Glutamatergic neuron (in vitro differentiated cells): ENCODE results near the gene GSTA2. TPM values are rescaled to one million over a fixed set of nuclear protein-coding genes. Genes with fewer than 3 reads are reported as not detected.

Source experiments
- DNase-seq: peaks from one replicate; pipeline ENCODE4 v3.0.0; 2022
- H3K27ac Mint-ChIP-seq: one replicate; pipeline ENCODE4 v1.8.0; 2020; ENCODE audit warnings: mild to moderate bottlenecking, mixed read lengths, inconsistent platforms; ENCODE audit not compliant: unreplicated experiment
- H3K27me3 Mint-ChIP-seq: one replicate; pipeline ENCODE4 v1.8.0; 2020; ENCODE audit warnings: mild to moderate bottlenecking, moderate library complexity, mixed read lengths, inconsistent platforms; ENCODE audit not compliant: unreplicated experiment
- H3K36me3 Mint-ChIP-seq: one replicate; pipeline ENCODE4 v1.8.0; 2020; ENCODE audit warnings: mild to moderate bottlenecking, mixed read lengths, inconsistent platforms; ENCODE audit not compliant: unreplicated experiment
- H3K4me1 Mint-ChIP-seq: one replicate; pipeline ENCODE4 v1.8.0; 2020; ENCODE audit warnings: mild to moderate bottlenecking, low read depth, mixed read lengths, inconsistent platforms; ENCODE audit not compliant: unreplicated experiment
- H3K4me3 Mint-ChIP-seq: one replicate; pipeline ENCODE4 v1.8.0; 2020; ENCODE audit warnings: mild to moderate bottlenecking, mixed read lengths, inconsistent platforms; ENCODE audit not compliant: unreplicated experiment
- H3K9me3 Mint-ChIP-seq: one replicate; pipeline ENCODE4 v1.8.0; 2020; ENCODE audit warnings: mild to moderate bottlenecking, moderate library complexity, mixed read lengths, inconsistent platforms; ENCODE audit not compliant: unreplicated experiment
- CTCF ChIP-seq: fragments of 200-600 bp; sonication (generic); IDR thresholded peaks from one replicate; pipeline ENCODE4 v1.5.0; 2021; ENCODE audit not compliant: partially characterized antibody, unreplicated experiment
- total RNA-seq: library from RNA; stranded (reverse); fragmentation: NEBNext Ultra II Directional; extraction: Animal tissue kit (Norgen Biotek cat#: 25700); gene quantifications from one replicate; pipeline ENCODE4 v1.2.1, GENCODE V29; 2021; ENCODE audit not compliant: unreplicated experiment

GSTA2 gene
- total RNA-seq, 1 donor from 2014 or later, result not detected

DNA sequence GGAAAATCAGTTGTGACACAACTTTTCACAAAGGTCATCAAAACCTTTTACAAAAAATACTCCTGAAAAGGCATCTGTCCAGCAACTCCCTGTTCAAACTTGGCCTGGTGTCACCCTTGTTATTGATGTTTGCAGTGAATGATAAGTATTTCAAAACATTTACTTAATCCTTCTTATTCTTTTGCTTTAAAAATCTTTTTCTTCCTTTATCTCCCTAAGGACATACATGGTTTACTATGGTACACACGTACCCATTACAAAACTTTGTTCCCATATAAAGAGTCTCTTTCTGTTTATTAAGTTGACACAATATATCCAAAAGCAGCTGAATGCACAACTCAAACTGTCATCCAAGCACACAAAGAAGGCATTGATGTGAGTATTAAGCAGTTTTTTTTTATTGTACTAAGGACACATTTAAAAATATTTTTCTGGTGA lies 17.5 kb downstream of the GSTA2 start:
- Mint-ChIP-seq H3K27ac (no peak overlapping the region), H3K27me3 (no peaks in the 10 kb centered on the region)
- DNase-seq, result no peak

DNA sequence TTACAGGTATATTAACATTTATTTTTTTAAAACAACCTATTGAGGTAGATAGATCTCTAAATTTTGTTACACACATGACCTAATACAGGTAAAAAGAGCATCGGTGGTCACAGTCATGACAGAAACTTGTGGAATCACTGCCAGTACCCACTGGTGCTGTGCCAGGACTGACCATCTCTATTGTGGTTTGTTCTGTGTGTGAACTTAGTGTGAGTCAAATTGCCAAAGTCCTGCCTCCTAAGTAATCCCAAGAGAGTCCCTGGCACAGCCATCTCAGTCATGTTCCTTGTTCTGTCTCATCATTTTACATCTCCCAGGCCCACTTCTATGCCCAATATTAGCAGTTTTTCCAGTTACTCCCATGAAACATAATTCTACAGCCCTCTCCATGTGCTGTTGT lies 21.4 kb downstream of the GSTA2 start:
- Mint-ChIP-seq H3K4me3 (no peak overlapping the region), H3K9me3 (peaks cover 4% of the 10 kb centered on the region), H3K4me1 (no peaks in the 10 kb centered on the region), H3K27ac (no peak overlapping the region), H3K27me3 (no peaks in the 10 kb centered on the region), H3K36me3 (peaks cover 14% of the 10 kb centered on the region)
- DNase-seq, result no peak
- no peak for TF ChIP-seq CTCF

More for the DNA sequence above, 17.5 kb downstream of the GSTA2 start:
- H3K9me3 Mint-ChIP-seq, result peaks cover 4% of the 10 kb centered on the region
- H3K36me3 Mint-ChIP-seq, result peaks cover 5% of the 10 kb centered on the region
- no peaks in the 10 kb centered on the region for H3K4me1 Mint-ChIP-seq
- H3K4me3 Mint-ChIP-seq, result no peak overlapping the region
- no peak for TF ChIP-seq CTCF

DNA sequence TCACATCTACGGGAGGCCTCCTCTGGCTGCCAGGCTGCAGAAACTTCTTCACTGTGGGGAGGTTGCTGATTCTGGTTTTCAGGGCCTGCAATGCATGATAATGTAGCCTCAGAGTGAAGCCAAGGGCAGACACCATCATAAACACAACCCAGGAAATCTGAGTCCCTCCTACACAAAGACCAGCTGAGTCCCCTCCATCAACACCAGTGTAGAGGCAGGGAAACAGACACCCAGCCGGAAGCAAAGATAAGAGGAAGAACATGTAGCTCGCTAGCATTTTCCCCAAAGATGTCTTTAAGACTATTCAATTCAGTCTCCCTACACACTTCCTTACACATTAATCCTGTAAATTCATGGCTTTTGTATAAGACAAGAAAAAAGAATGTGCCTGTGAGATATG lies 23.6 kb downstream of the GSTA2 start:
- Mint-ChIP-seq H3K27me3 (no peaks in the 10 kb centered on the region), H3K9me3 (peaks cover 4% of the 10 kb centered on the region), H3K4me3 (no peak overlapping the region), H3K36me3 (peaks cover 14% of the 10 kb centered on the region), H3K4me1 (no peaks in the 10 kb centered on the region), H3K27ac (no peak overlapping the region)
- no peak for DNase-seq
- TF ChIP-seq CTCF, result no peak

DNA sequence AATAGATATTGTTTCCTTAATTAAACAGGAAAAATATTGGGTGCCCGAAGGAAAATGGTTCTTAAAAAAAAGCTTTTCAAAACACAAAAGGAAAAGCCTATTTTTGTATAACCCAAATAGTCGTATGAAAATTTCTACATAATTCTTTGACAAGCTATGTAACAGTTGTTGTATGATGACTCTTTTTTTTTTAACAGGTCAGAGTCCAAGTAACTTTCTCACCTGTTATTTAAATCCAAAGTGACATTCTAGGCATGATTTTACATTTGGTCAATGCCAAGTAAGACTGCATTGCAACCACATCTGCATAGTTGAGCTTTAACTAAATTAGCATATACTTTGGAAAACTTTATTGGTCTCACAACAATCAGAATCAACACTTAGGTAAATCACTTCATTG lies 24.1 kb downstream of the GSTA2 start:
- H3K9me3 Mint-ChIP-seq, result peaks cover 4% of the 10 kb centered on the region
- H3K4me1 Mint-ChIP-seq, result no peaks in the 10 kb centered on the region
- no peaks in the 10 kb centered on the region for H3K27me3 Mint-ChIP-seq
- TF ChIP-seq CTCF, result no peak
- DNase-seq, result no peak
- no peak overlapping the region for H3K4me3 Mint-ChIP-seq
- peaks cover 14% of the 10 kb centered on the region for H3K36me3 Mint-ChIP-seq
- H3K27ac Mint-ChIP-seq, result no peak overlapping the region

DNA sequence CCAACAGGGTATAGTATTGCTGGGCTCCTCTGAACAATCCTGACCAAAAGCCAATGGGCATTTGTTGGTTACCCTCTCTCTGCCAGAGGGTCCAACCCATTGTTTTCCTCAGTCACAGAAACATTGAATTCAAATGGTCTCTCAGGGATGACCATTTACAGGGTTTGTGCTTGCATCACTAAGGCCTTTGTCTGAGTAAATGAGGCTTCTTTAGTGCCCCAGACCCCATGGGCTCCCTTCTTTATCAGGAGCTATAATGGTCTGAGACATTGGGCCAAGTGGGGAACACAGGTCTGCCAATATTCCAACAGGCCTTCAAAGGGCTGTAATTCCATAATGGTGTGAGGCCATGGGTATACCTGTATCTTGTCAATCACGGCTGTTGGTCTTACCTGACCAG lies 27.1 kb downstream of the GSTA2 start:
- no peak for DNase-seq
- Mint-ChIP-seq H3K9me3 (peaks cover 9% of the 10 kb centered on the region), H3K4me3 (no peak overlapping the region), H3K4me1 (peaks cover 8% of the 10 kb centered on the region), H3K27me3 (no peaks in the 10 kb centered on the region), H3K36me3 (peaks cover 14% of the 10 kb centered on the region), H3K27ac (no peak overlapping the region)
- no peak for TF ChIP-seq CTCF
